ENCODE results near the gene PHACTR3. TPM values are rescaled to one million over a fixed set of nuclear protein-coding genes. Genes with fewer than 3 reads are reported as not detected.

Gene PHACTR3
- total and polyA plus RNA-seq, 2 of the 8 experiments (the other 6 are each of a cell fraction or from before 2014, with no cell fraction given): 0.05 to 0.13 TPM

DNA sequence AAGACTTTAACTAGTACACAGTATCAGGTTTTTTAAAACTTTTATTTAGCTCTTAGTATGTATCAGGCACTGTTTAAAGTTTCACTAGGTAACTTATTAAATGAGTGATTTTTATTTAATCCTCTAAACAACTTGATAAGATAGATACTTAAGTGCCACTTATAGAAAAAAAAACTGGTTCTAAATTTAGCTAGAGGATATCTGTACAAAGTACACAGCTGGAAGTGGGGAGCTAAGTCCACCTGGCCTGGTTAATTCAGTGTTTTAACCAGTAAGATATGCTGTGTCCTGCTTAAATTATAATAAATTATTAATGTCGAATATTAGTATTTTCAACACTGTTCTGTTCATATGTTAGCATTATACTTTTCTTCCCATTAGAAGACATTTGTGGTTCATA lies 291.6 kb downstream of the PHACTR3 start:
- H2BK12ac ChIP-seq (ENCODE audit: low read depth, low read length): no peak overlapping the region
- POLR2A ChIA-PET (ENCODE audit: partially characterized antibody): no interaction called here
- H3K4me2 ChIP-seq (ENCODE audit: insufficient read depth in 1 of 2, low read depth in 2 of 2, low read length in 2 of 2): no peak overlapping the region
- no peak for TF ChIP-seq SIRT6 (IDR thresholded peaks at IDR 0.05; ENCODE audit: low read length)
- no peak for TF ChIP-seq BACH1 (IDR thresholded peaks at IDR 0.05; ENCODE audit: low read length)
- no peak for TF ChIP-seq RNF2 (IDR thresholded peaks at IDR 0.05; ENCODE audit: borderline replicate concordance, low read depth, low read length, missing control alignments, poor library complexity, severe bottlenecking)
- TF ChIP-seq KDM1A (IDR thresholded peaks at IDR 0.05; ENCODE audit: borderline replicate concordance, low read length): no peak
- no peak for TF ChIP-seq EGR1 (IDR thresholded peaks at IDR 0.05; ENCODE audit: borderline replicate concordance, low read depth, low read length)
- TF ChIP-seq KDM5A (IDR thresholded peaks at IDR 0.05; ENCODE audit: low read length): no peak
- TF ChIP-seq CHD2 (IDR thresholded peaks at IDR 0.05; ENCODE audit: low read length): no peak
- no peak overlapping the region for H2BK120ac ChIP-seq (replicated peaks; ENCODE audit: low read depth, low read length)
- H4K8ac ChIP-seq (ENCODE audit: extremely low read depth, insufficient read depth, low read length): no peak overlapping the region
- H2BK20ac ChIP-seq (ENCODE audit: low read length): no peak overlapping the region
- no peaks in the 10 kb centered on the region for H3K79me2 ChIP-seq (ENCODE audit: control insufficient read depth in 1 of 2, insufficient read depth in 2 of 2, low read length in 2 of 2)
- H2BK15ac ChIP-seq (ENCODE audit: low read length): no peak overlapping the region
- CTCF ChIA-PET (ENCODE audit: partially characterized antibody): interaction anchor here (0.8 kb wide), 1 partner anchor 15 kb away, joined by 3 read pairs; no protein-coding TSS in a partner anchor
- H3K36me3 ChIP-seq (ENCODE audit: control insufficient read depth in 2 of 4, insufficient read depth in 4 of 4, low read length in 3 of 4): no peaks in the 10 kb centered on the region
- DNase-seq (ENCODE audit: low read depth in 1 of 2, low spot score in 2 of 2): no peak
- no peaks in the 10 kb centered on the region for H3K79me1 ChIP-seq (ENCODE audit: low read depth, low read length)
- peaks cover 28 to 35% of the 10 kb centered on the region in 2 experiments for H3K9me3 ChIP-seq (ENCODE audit: insufficient read depth in 2 of 2, low read depth in 1 of 2, low read length in 1 of 2)
- no peak overlapping the region for H4K91ac ChIP-seq (replicated peaks; ENCODE audit: insufficient read length, low read length)
- no peaks in the 10 kb centered on the region for H4K20me1 ChIP-seq (replicated peaks in 1 of 2; ENCODE audit: control insufficient read depth in 1 of 2, insufficient read depth in 2 of 2, low read length in 2 of 2)
- FAIRE-seq: no peak
- no peak overlapping the region for H2BK5ac ChIP-seq (ENCODE audit: low read depth, low read length)
- H3K18ac ChIP-seq (ENCODE audit: extremely low read depth, low read length): no peak overlapping the region
- no peak overlapping the region for H3K56ac ChIP-seq (replicated peaks; ENCODE audit: insufficient read length, low read depth, low read length)
- H3K23me2 ChIP-seq (ENCODE audit: low read depth, low read length): no peaks in the 10 kb centered on the region
- no peaks in the 10 kb centered on the region for H3K4me1 ChIP-seq (replicated peaks in 1 of 4; ENCODE audit: control insufficient read depth in 3 of 4, insufficient read depth in 4 of 4, low read length in 3 of 4)
- H2AFZ ChIP-seq (ENCODE audit: low read length): no peak overlapping the region
- H3K27me3 ChIP-seq (replicated peaks in 1 of 4; ENCODE audit: control insufficient read depth in 3 of 4, extremely low read depth in 1 of 4, insufficient read depth in 3 of 4, low read length in 3 of 4): no peaks in the 10 kb centered on the region
- H3K23ac ChIP-seq (ENCODE audit: insufficient read length): no peak overlapping the region
- no peak overlapping the region for H3K9ac ChIP-seq (replicated peaks in 1 of 4; ENCODE audit: extremely low read depth in 1 of 4, low read depth in 3 of 4, low read length in 3 of 4)
- 95% methylated on average over 1 of the region's 1 CpG; no CpG with 5 or more reads in 1 of the 2 experiments for WGBS, 2 experiments (ENCODE audit: extremely low coverage in 1 of 2, insufficient coverage in 1 of 2, insufficient read length in 1 of 2, insufficient replicate concordance in 2 of 2, low coverage in 1 of 2, low lambda C conversion rate in 2 of 2, missing lambda C conversion rate in 1 of 2)
- no peak overlapping the region for H3K4ac ChIP-seq (replicated peaks; ENCODE audit: insufficient read length, low read depth, low read length)
- H3K27ac ChIP-seq (ENCODE audit: low read depth, low read length): no peak overlapping the region
- no peak overlapping the region for H3K4me3 ChIP-seq (ENCODE audit: extremely low read depth in 1 of 4, insufficient read depth in 2 of 4, low read depth in 3 of 4, low read length in 4 of 4)
- no peak overlapping the region for H2AK5ac ChIP-seq (ENCODE audit: low read depth, low read length)
- no peak overlapping the region for H4K5ac ChIP-seq (ENCODE audit: insufficient read length, low read depth, low read length)
- no peak overlapping the region for H3K14ac ChIP-seq (ENCODE audit: insufficient read length)
